Small intestine (tissue), 7 donors: ENCODE data around the gene C9orf153. TPM values are rescaled to one million over a fixed set of nuclear protein-coding genes. Genes with fewer than 3 reads are reported as not detected.
"Not testable (repeated sequence)": the region's sequence is repeated elsewhere in the genome, so short reads cannot be mapped to it uniquely, and the experiment has no call there.

ENCODE experiments used
- DNase-seq, 2 donors: peaks; one replicate each; pipeline versions ENCODE4 v3.0.0 to v3.0.0-alpha.2; 2013
- FAIRE-seq: peaks from 2 replicates; lab custom pipeline; 2012; peaks lifted over from hg19 to GRCh38; lab: Jason Lieb, UNC
- H3K27ac ChIP-seq, 3 donors: one replicate each; pipeline ENCODE4 v1.5.1; 2013; ENCODE audit warnings: low read length in 2 of 3, mild to moderate bottlenecking in 2 of 3, control low read depth in 1 of 3, inconsistent platforms in 1 of 3, low read depth in 1 of 3, moderate library complexity in 1 of 3
- H3K27me3 ChIP-seq, 3 donors: one replicate each; pipeline ENCODE4 v1.6.1; 2013; ENCODE audit warnings: low read length in 3 of 3, inconsistent platforms in 1 of 3; ENCODE audit not compliant: control insufficient read depth in 3 of 3, insufficient read depth in 3 of 3
- H3K36me3 ChIP-seq, 3 donors: one replicate each; pipeline ENCODE4 v1.6.1; 2013; ENCODE audit warnings: low read length in 3 of 3, inconsistent platforms in 1 of 3, low read depth in 1 of 3, mild to moderate bottlenecking in 1 of 3, moderate library complexity in 1 of 3; ENCODE audit not compliant: control insufficient read depth in 3 of 3, insufficient read depth in 2 of 3
- H3K4me1 ChIP-seq, 3 donors: one replicate each; pipeline ENCODE4 v1.6.1; 2013; ENCODE audit warnings: low read length in 2 of 3, inconsistent platforms in 1 of 3, low read depth in 1 of 3, mild to moderate bottlenecking in 1 of 3, moderate library complexity in 1 of 3; ENCODE audit not compliant: control insufficient read depth in 3 of 3, insufficient read depth in 2 of 3
- H3K4me3 ChIP-seq, 3 donors: one replicate each; pipeline ENCODE4 v1.5.1; 2013; ENCODE audit warnings: low read length in 3 of 3, control low read depth in 1 of 3, inconsistent platforms in 1 of 3, low read depth in 1 of 3, mild to moderate bottlenecking in 1 of 3, moderate library complexity in 1 of 3
- H3K9me3 ChIP-seq, 2 donors: one replicate each; pipeline ENCODE4 v1.6.1; 2013; ENCODE audit warnings: low read depth in 1 of 2, low read length in 1 of 2; ENCODE audit not compliant: control insufficient read depth in 2 of 2, insufficient read depth in 1 of 2
- WGBS, 3 donors: extraction: QIAGEN DNeasy Blood & Tissue Kit; methylation state at CpG; one replicate each; pipeline ENCODE4 v1.1.7; 2013; 5-methylcytosine and 5-hydroxymethylcytosine counted together
- polyA plus RNA-seq, 4 donors: library from polyadenylated mRNA; stranded (reverse) in 3 of 4; unstranded in 1 of 4; fragments of 200-250 nt in 3 of 4; fragments of 120-200 nt in 1 of 4; gene quantifications; one replicate each; pipeline versions ENCODE4 v1.2.1 to v1.2.3, GENCODE V29; 2013
- donor health status: healthy with polysubstance abuse.
- donor health status: control.
- donor health status: control.
- donor health status: Bipolar disorder and iron deficiency.
- donor health status: healthy.

C9orf153 gene
- polyA plus RNA-seq, 4 donors = 0.04 to 0.10 TPM; not detected in 2

DNA sequence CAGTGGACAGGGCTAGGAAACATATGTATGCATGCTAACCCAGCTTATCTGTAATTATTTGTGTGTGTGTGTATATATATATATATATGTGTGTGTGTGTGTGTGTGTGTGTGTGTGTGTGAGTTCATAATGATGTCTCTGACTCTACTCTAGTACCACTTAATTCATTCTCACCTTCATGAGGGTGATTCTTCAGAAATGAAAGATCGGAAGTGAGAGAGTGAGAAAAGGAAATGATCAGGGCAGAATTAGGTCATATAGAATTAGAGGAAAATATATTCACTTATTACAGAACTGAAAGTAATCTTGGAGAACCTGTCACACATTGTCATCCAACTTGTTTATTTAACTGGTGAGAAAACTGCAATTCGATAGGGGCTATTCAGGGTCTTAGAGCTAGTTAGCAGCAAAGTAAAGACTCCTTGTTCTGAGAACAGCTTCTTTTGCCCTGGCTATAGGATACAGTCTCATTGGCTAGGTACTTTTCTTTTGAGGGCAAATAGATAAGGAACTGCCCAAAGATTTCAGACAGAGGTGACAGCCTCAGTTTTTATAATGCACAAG is 58.8 kb downstream of the C9orf153 start:
- DNase-seq (no peak), FAIRE-seq (no peak)
- H3K27me3 ChIP-seq = no peaks in the 10 kb centered on the region
- WGBS, 3 donors = 44 to 56% (median 56%) methylated on average over 2 of the region's 2 CpGs
- no peaks in the 10 kb centered on the region for H3K4me1 ChIP-seq
- no peaks in the 10 kb centered on the region for H3K36me3 ChIP-seq
- H3K27ac ChIP-seq = no peak overlapping the region
- no peak overlapping the region for H3K4me3 ChIP-seq
- H3K9me3 ChIP-seq = no peaks in the 10 kb centered on the region

DNA sequence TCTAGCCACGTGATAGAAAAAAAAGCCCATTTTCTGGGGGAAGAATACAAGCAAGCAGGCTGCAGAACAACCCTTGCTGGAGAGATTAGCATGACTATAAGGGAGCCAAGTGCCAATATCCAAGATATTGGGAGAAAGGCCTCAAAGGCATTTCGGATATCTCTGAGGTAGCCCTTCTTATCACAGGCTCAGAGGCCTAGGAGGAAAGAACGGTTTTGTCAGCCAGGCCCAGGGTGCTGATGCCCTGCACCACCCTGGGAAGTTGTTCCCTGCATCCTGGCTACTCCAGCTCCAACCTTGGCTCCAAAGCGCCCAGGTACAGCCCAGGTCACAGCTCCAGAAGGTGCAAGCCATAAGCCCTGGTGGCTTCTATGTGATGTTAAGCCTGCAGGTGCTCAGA is 66.4 kb downstream of the C9orf153 start:
- Histone ChIP-seq H3K36me3 (no peaks in the 10 kb centered on the region), H3K4me1 (no peaks in the 10 kb centered on the region), H3K27me3 (no peaks in the 10 kb centered on the region), H3K9me3 (peaks cover 0 to 16% of the 10 kb centered on the region in 2 donors), H3K27ac (no peak overlapping the region), H3K4me3 (no peak overlapping the region)
- DNase-seq (no peak), FAIRE-seq (no peak)
- 75 to 90% (median 79%) methylated on average over 4 of the region's 4 CpGs for WGBS, 3 donors

DNA sequence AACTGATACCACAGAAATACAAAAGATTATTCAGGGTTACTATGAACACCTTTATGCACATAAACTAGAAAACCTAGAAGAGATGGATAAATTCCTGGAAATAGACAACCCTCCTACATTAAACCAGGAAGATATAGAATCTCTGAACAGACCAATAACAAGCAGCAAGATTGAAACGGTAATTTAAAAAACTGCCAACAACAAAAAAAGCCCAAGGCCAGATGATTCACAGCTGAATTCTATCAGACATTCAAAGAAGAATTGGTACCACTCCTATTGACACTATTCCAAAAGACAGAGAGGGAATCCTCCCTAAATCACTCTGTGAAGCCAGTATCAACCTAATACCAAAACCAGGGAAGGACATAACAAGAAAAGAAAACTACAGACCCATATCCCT is 68.8 kb downstream of the C9orf153 start:
- not testable (repeated sequence) for H3K4me1 ChIP-seq, H3K36me3 ChIP-seq, H3K27me3 ChIP-seq, H3K4me3 ChIP-seq, FAIRE-seq, DNase-seq, H3K27ac ChIP-seq
- H3K9me3 ChIP-seq = peaks cover 0 to 16% of the 10 kb centered on the region in 2 donors
- 81 to 88% (median 82%) methylated on average over 1 of the region's 1 CpG for WGBS, 3 donors

DNA sequence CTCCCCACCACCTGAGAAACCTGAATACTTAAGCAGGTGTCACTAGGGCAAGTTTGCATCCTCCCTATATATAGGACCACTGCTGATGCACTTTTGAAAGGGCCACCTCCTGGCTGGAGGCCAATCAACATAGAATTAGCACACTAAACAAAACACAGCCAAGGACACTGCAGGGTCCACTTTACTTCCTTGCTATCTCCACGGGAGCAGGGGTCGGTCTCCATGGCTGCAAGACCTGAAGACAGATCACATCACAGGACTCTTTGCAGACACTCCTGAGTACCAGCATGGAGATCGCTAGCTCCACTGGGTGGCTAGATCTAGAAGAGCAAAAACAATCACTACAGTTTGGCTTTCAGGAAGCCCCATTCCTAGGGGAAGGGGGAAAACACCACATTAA is 72.3 kb downstream of the C9orf153 start:
- peak in 1 of 2 donors; percentile 26 for DNase-seq
- WGBS, 3 donors = 49 to 55% (median 50%) methylated on average over 3 of the region's 3 CpGs

DNA sequence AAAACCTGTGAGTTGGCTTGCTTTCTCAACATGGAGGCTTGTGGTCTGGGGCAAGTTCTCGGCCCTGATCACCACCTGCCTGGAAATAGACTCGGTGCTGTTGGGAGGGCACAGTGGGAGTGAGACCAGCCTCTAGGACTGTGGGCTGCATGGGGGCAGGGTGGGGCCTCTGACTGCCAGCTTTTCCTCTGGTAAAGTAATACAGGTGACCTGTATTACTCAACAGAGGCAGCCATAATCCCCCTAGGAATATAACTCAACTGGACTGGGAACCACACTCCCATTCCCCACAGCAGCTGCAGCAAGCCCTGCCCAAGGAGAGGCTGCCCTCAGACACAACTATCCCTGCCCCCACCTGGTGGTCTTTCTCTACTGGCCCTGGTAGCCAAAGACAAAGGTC is 72.8 kb downstream of the C9orf153 start:
- Histone ChIP-seq H3K9me3 (peaks cover 0 to 2% of the 10 kb centered on the region in 2 donors), H3K36me3 (no peaks in the 10 kb centered on the region), H3K4me3 (no peak overlapping the region), H3K27me3 (no peaks in the 10 kb centered on the region), H3K4me1 (no peaks in the 10 kb centered on the region), H3K27ac (no peak overlapping the region)
- FAIRE-seq (no peak), DNase-seq (no peak)
- WGBS, 3 donors = 86 to 90% (median 89%) methylated on average over 2 of the region's 2 CpGs

More for the DNA sequence above, 72.3 kb downstream of the C9orf153 start:
- H3K4me1 ChIP-seq = no peaks in the 10 kb centered on the region
- no peak overlapping the region for H3K4me3 ChIP-seq
- no peak for FAIRE-seq
- H3K27me3 ChIP-seq = no peaks in the 10 kb centered on the region
- peaks cover 0 to 2% of the 10 kb centered on the region in 2 donors for H3K9me3 ChIP-seq
- no peak overlapping the region for H3K27ac ChIP-seq
- H3K36me3 ChIP-seq = no peaks in the 10 kb centered on the region

DNA sequence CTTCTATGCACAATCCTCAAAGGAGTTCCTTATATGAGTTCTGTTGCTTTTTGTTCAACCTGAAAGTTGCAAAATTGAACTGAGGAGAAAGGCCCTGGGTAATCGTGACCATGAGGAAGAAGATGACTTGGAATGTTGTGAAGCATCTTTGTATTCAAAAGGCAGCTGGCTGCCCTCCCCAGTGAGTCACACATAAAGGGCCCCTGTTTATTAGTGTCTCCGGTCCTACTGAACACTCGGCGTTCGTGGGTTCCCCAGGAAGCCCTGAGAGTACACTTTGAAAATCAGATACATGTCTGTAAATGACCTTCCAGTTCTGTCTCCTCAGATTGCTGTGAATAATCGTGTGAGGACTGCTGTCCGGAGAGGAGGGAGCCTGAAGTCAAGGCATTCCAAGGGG is 73.6 kb downstream of the C9orf153 start:
- Histone ChIP-seq H3K9me3 (peaks cover 0 to 2% of the 10 kb centered on the region in 2 donors), H3K27me3 (no peaks in the 10 kb centered on the region), H3K4me1 (no peaks in the 10 kb centered on the region), H3K36me3 (no peaks in the 10 kb centered on the region), H3K27ac (no peak overlapping the region), H3K4me3 (no peak overlapping the region)
- 47 to 56% (median 52%) methylated on average over 7 of the region's 7 CpGs for WGBS, 3 donors
- FAIRE-seq = no peak
- DNase-seq = no peak

DNA sequence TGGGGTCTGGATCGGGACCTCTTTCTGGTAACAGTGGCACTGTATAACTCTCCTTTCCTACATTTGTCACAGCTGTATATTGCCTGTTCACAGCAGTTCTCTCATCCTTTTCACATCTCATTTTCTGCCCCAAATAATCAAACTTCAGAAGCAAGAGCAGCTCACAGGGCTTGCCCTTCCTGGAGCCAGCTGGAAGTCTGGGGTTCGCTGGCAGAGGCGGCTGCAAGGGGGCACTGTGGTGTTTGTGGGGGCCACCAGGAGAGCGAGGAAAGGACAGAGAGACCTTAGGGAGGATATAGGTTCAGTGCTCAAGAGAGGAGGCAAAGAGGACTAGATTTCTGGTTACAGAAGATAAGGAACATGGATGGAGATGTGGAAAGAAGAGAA is 75.3 kb downstream of the C9orf153 start:
- FAIRE-seq = no peak
- no peak overlapping the region for H3K4me3 ChIP-seq
- no peaks in the 10 kb centered on the region for H3K4me1 ChIP-seq
- peaks cover 0 to 2% of the 10 kb centered on the region in 2 donors for H3K9me3 ChIP-seq
- no peaks in the 10 kb centered on the region for H3K27me3 ChIP-seq
- DNase-seq = no peak
- 89 to 95% (median 90%) methylated on average over 4 of the region's 4 CpGs for WGBS, 3 donors
- H3K36me3 ChIP-seq = no peaks in the 10 kb centered on the region
- no peak overlapping the region for H3K27ac ChIP-seq

DNA sequence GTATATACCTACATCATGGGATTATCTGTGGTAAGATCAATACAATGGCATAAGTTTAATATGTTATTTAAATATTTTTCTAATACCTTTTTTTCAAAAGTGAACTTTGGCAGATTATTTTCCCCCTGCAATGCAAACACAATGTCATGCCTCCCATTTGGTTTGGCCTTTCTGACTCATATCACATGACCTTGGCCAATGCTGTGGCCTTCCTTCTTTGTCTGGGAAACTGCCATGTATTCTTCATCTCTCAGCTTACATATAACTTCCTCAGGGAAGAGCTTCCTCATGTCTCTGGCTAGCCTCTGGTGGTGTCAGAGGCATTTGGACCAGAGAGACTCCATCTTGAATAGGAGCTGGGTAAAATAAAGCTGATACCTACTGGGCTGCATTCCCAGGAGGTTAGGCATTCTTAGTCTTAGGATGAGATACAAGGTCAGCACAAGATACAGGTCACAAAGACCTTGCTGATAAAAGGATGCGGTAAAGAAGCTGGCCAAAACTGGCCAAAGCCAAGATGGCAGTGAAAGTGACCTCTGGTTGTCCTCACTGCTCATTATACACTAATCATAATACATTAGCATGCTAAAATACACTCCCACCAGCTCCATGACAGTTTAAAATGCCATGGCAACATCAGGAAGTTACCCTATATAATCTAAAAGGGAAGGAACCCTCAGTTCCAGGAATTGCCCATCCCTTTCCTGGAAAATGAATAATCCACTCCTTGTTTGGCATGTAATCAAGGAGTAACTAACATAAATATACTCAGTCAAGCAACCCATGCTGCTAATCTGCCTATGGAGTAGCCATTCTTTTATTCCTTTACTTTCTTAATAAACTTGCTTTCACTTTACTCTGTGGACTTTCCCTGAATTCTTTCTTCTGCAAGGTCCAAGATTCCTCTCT is 76.0 kb downstream of the C9orf153 start:
- no peaks in the 10 kb centered on the region for H3K27me3 ChIP-seq
- DNase-seq (no peak), FAIRE-seq (no peak)
- H3K9me3 ChIP-seq = peaks cover 0 to 2% of the 10 kb centered on the region in 2 donors
- no peak overlapping the region for H3K4me3 ChIP-seq
- WGBS, 3 donors = 91 to 100% (median 100%) methylated on average over 1 of the region's 1 CpG
- no peaks in the 10 kb centered on the region for H3K36me3 ChIP-seq
- H3K4me1 ChIP-seq = no peaks in the 10 kb centered on the region
- H3K27ac ChIP-seq = no peak overlapping the region
